IMR-90 (cell line): ENCODE results near the gene TGFBR1. TPM values are rescaled to one million over a fixed set of nuclear protein-coding genes. Genes with fewer than 3 reads are reported as not detected.

Source experiments
- ATAC-seq: fragments of 200-7000 bp; cut with Tn5 transposase; 2 replicates; pipeline ENCODE4 v1.9.1; 2020; ENCODE audit warnings: low read depth, mild to moderate bottlenecking, moderate library complexity
- BruUV-seq: library from RNA; stranded (reverse); fragments of 400-500 nt; replicated peaks from 2 replicates; lab custom pipeline; 2021; lab: Mats Ljungman, UMichigan
- CTCF ChIA-PET: fragments of 300-600 bp; formaldehyde crosslinking; extraction: SDS; loops from one replicate; lab custom pipeline; 2021; ENCODE audit warnings: antibody characterized with exemption; lab: Yijun Ruan, JAX
- POLR2A ChIA-PET: fragments of 300-600 bp; sonication (Branson Sonifier 250); formaldehyde crosslinking; loops from one replicate; lab custom pipeline; 2022; ENCODE audit warnings: antibody characterized with exemption; ENCODE audit not compliant: unreplicated experiment; lab: Charles Lee
- DNase-seq: peaks from one replicate; pipeline ENCODE4 v3.0.0; 2013
- H2AFZ ChIP-seq: replicated peaks from 2 replicates; pipeline ENCODE3; 2013; ENCODE audit warnings: low read length, mild to moderate bottlenecking; ENCODE audit not compliant: poor library complexity
- H2AK5ac ChIP-seq: 2 replicates; pipeline ENCODE4 v1.6.1; 2013; ENCODE audit warnings: low read depth, low read length, inconsistent platforms
- H2AK9ac ChIP-seq: replicated peaks from 2 replicates; pipeline ENCODE3; 2013; ENCODE audit warnings: mild to moderate bottlenecking, low read depth, low read length, moderate library complexity; ENCODE audit not compliant: poor library complexity
- H2BK120ac ChIP-seq: 2 replicates; pipeline ENCODE4 v1.6.1; 2013; ENCODE audit warnings: low read depth, low read length, inconsistent platforms
- H2BK15ac ChIP-seq: 3 replicates; pipeline ENCODE4 v1.6.1; 2013; ENCODE audit warnings: low read depth, low read length, inconsistent platforms
- H2BK20ac ChIP-seq: 2 replicates; pipeline ENCODE4 v1.6.1; 2013; ENCODE audit warnings: low read depth, mild to moderate bottlenecking, inconsistent platforms, low read length, moderate library complexity
- H2BK5ac ChIP-seq: 2 replicates; pipeline ENCODE4 v1.6.1; 2013; ENCODE audit warnings: mild to moderate bottlenecking, low read depth, low read length, inconsistent platforms; ENCODE audit not compliant: poor library complexity, severe bottlenecking
- H3K14ac ChIP-seq: replicated peaks from 2 replicates; pipeline ENCODE4 v1.6.1; 2013; ENCODE audit warnings: low read depth, low read length, inconsistent platforms
- H3K18ac ChIP-seq: 2 replicates; pipeline ENCODE4 v1.6.1; 2013; ENCODE audit warnings: low read depth, low read length, control low read depth
- H3K23ac ChIP-seq: 2 replicates; pipeline ENCODE4 v1.6.1; 2013; ENCODE audit warnings: low read depth, low read length, inconsistent platforms
- H3K27ac ChIP-seq: 2 replicates; pipeline ENCODE4 v1.5.1; 2013; ENCODE audit warnings: mild to moderate bottlenecking, control low read depth, low read length; ENCODE audit not compliant: insufficient read depth
- H3K27me3 ChIP-seq: 2 replicates; pipeline ENCODE4 v1.6.1; 2013; ENCODE audit warnings: low read length; ENCODE audit not compliant: control insufficient read depth, insufficient read depth
- H3K36me3 ChIP-seq: 2 replicates; pipeline ENCODE4 v1.6.1; 2013; ENCODE audit warnings: low read length, mixed read lengths; ENCODE audit not compliant: control insufficient read depth, insufficient read depth
- H3K4ac ChIP-seq: 2 replicates; pipeline ENCODE4 v1.6.1; 2013; ENCODE audit warnings: low read depth, low read length, inconsistent platforms
- H3K4me1 ChIP-seq: 2 replicates; pipeline ENCODE4 v1.6.1; 2013; ENCODE audit warnings: low read length, mixed read lengths; ENCODE audit not compliant: control insufficient read depth, insufficient read depth
- H3K4me2 ChIP-seq: 2 replicates; pipeline ENCODE4 v1.6.1; 2013; ENCODE audit warnings: low read depth, mild to moderate bottlenecking, control low read depth, low read length, moderate library complexity
- H3K4me3 ChIP-seq: 2 replicates; pipeline ENCODE4 v1.5.1; 2013; ENCODE audit warnings: low read depth, mild to moderate bottlenecking, control low read depth, low read length, moderate library complexity; ENCODE audit not compliant: insufficient read depth
- H3K56ac ChIP-seq: 2 replicates; pipeline ENCODE4 v1.6.1; 2013; ENCODE audit warnings: low read length, inconsistent platforms; ENCODE audit not compliant: insufficient read depth; ENCODE audit errors: extremely low read depth
- H3K79me1 ChIP-seq, 2 experiments: 2 replicates each; pipeline ENCODE4 v1.6.1; 2013; ENCODE audit warnings: low read length in 2 of 2, inconsistent platforms in 1 of 2, low read depth in 1 of 2
- H3K9ac ChIP-seq: 2 replicates; pipeline ENCODE4 v1.6.1; 2013; ENCODE audit warnings: low read depth, low read length, control low read depth
- H3K9me1 ChIP-seq: 2 replicates; pipeline ENCODE4 v1.6.1; 2013; ENCODE audit warnings: low read length, inconsistent platforms; ENCODE audit not compliant: insufficient read depth
- H3K9me3 ChIP-seq: 2 replicates; pipeline ENCODE4 v1.6.1; 2013; ENCODE audit warnings: low read length; ENCODE audit not compliant: control insufficient read depth, insufficient read depth
- H4K20me1 ChIP-seq: 2 replicates; pipeline ENCODE4 v1.6.1; 2013; ENCODE audit warnings: low read length, inconsistent platforms; ENCODE audit not compliant: insufficient read depth
- H4K5ac ChIP-seq: 2 replicates; pipeline ENCODE4 v1.6.1; 2013; ENCODE audit warnings: mild to moderate bottlenecking, low read depth, low read length, control low read depth
- H4K8ac ChIP-seq, 2 experiments: 2 replicates each; pipeline ENCODE4 v1.6.1; 2013; ENCODE audit warnings: low read depth in 2 of 2, low read length in 2 of 2, control low read depth in 1 of 2, inconsistent platforms in 1 of 2
- H4K91ac ChIP-seq: 2 replicates; pipeline ENCODE4 v1.6.1; 2013; ENCODE audit warnings: low read depth, low read length, inconsistent platforms; ENCODE audit not compliant: insufficient read depth
- BHLHE40 ChIP-seq: fragments of 150-350 bp; IDR thresholded peaks from 2 replicates; pipeline ENCODE4 v1.6.1; 2016; ENCODE audit warnings: mild to moderate bottlenecking, low read depth, low read length
- CEBPB ChIP-seq: IDR thresholded peaks from 2 replicates; pipeline ENCODE4 v1.6.1; 2012; ENCODE audit warnings: low read depth, low read length, improper control_type of control experiment
- CHD1 ChIP-seq: IDR thresholded peaks from 2 replicates; pipeline ENCODE4 v1.6.1; 2012; ENCODE audit warnings: low read depth, low read length, improper control_type of control experiment
- FOS ChIP-seq: fragments of 150-350 bp; IDR thresholded peaks from 2 replicates; pipeline ENCODE4 v1.6.1; 2016; ENCODE audit warnings: low read depth, low read length
- MAFK ChIP-seq: IDR thresholded peaks from 2 replicates; pipeline ENCODE4 v1.6.1; 2012; ENCODE audit warnings: low read depth, low read length, improper control_type of control experiment
- MXI1 ChIP-seq: IDR thresholded peaks from 2 replicates; pipeline ENCODE4 v1.6.1; 2012; ENCODE audit warnings: low read depth, mild to moderate bottlenecking, low read length, moderate library complexity, borderline replicate concordance
- NFE2L2 ChIP-seq: fragments of 150-350 bp; IDR thresholded peaks from 2 replicates; pipeline ENCODE4 v1.6.1; 2016; ENCODE audit warnings: low read depth, mild to moderate bottlenecking, low read length
- RAD21 ChIP-seq: IDR thresholded peaks from 2 replicates; pipeline ENCODE4 v1.6.1; 2012; ENCODE audit warnings: low read length, improper control_type of control experiment
- RFX5 ChIP-seq: IDR thresholded peaks from 2 replicates; pipeline ENCODE4 v1.8.0; 2012; ENCODE audit warnings: low read depth, mild to moderate bottlenecking, low read length, moderate library complexity
- SMC3 ChIP-seq: fragments of 150-350 bp; IDR thresholded peaks from 2 replicates; pipeline ENCODE4 v1.6.1; 2016; ENCODE audit warnings: low read depth, mild to moderate bottlenecking, antibody characterized with exemption, low read length, moderate library complexity
- WGBS, 2 experiments: methylation state at CpG; one replicate each; pipeline versions ENCODE4 v1.1.5 to v1.1.7; 2013; ENCODE audit warnings: missing lambda C conversion rate in 2 of 2; ENCODE audit not compliant: insufficient read length in 1 of 2; ENCODE audit errors: extremely low coverage in 2 of 2; 5-methylcytosine and 5-hydroxymethylcytosine counted together
- dilution Hi-C: fragments of 300-500 bp; cut with HindIII; formaldehyde crosslinking; loops from one replicate; pipeline ENCODE4 v1.14.3; 2018; ENCODE audit warnings: low sequenced_read_pairs; ENCODE audit not compliant: unreplicated experiment
- in situ Hi-C: fragments of 300-500 bp; cut with MboI; formaldehyde crosslinking; loops from 3 replicates; pipeline ENCODE4 v1.14.3; 2019; ENCODE audit warnings: low sequenced_read_pairs, inconsistent platforms, mixed read lengths
- intact Hi-C: fragments of 100-400 bp; cut with micrococcal nuclease; formaldehyde crosslinking; loops from 2 replicates; pipeline ENCODE4 v1.10.0; 2022
- polyA plus RNA-seq, 3 experiments: library from polyadenylated mRNA; depleted of rRNA; stranded (reverse); fragments of >200 nt; gene quantifications; 2 replicates each; pipeline ENCODE4 v1.2.3, GENCODE V29; 2012; ENCODE audit warnings: low replicate concordance in 1 of 3
- total RNA-seq: library from RNA; depleted of rRNA; stranded (reverse); fragments of >200 nt; gene quantifications from 2 replicates; pipeline ENCODE4 v1.2.3, GENCODE V29; 2012
- TF ChIP-seq, protein P1 (sequence below): conservative IDR thresholded peaks from 2 replicates; pipeline ENCODE4 v1.5.1; 2012; ENCODE audit warnings: mild to moderate bottlenecking, low read depth, low read length, improper control_type of control experiment

Gene TGFBR1
- total and polyA plus RNA-seq, 2 of the 4 experiments (the other 2 are of a cell fraction) = 15.1 to 75.3 TPM

DNA sequence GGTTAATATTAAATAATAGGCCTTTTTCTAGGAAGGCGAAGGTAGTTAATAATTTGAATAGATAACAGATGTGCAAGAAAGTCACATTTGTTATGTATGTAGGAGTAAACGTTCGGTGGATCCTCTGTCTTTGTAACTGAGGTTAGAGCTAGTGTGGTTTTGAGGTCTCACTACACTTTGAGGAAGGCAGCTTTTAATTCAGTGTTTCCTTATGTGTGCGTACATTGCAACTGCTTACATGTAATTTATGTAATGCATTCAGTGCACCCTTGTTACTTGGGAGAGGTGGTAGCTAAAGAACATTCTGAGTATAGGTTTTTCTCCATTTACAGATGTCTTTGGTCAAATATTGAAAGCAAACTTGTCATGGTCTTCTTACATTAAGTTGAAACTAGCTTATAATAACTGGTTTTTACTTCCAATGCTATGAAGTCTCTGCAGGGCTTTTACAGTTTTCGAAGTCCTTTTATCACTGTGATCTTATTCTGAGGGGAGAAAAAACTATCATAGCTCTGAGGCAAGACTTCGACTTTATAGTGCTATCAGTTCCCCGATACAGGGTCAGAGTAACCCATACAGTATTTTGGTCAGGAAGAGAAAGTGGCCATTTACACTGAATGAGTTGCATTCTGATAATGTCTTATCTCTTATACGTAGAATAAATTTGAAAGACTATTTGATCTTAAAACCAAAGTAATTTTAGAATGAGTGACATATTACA is 45.7 kb downstream of the TGFBR1 start:
- peaks cover 11% of the 10 kb centered on the region for H3K4me1 ChIP-seq
- H2AFZ ChIP-seq = no peak overlapping the region
- no peak overlapping the region for H3K4me3 ChIP-seq
- H2BK20ac ChIP-seq = no peak overlapping the region
- ChIA-PET CTCF (interaction anchor here (1.0 to 1.3 kb wide), 2 partner anchors 10 to 13 kb away, joined by 3 to 6 read pairs; no protein-coding TSS in a partner anchor), POLR2A (interaction anchor here (0.8 kb wide), 1 partner anchor 12 kb away, joined by 3 read pairs; no protein-coding TSS in a partner anchor)
- in situ Hi-C loops = no loop called here
- no peaks in the 10 kb centered on the region for H3K27me3 ChIP-seq
- H3K9me3 ChIP-seq = no peaks in the 10 kb centered on the region
- no peak overlapping the region for H2BK5ac ChIP-seq
- no peak for DNase-seq
- no peak overlapping the region for H2BK15ac ChIP-seq
- H3K23ac ChIP-seq = no peak overlapping the region
- no peak overlapping the region for H3K56ac ChIP-seq
- dilution Hi-C loops = no loop called here
- BruUV-seq = no TSS peak
- H4K8ac ChIP-seq = no peak overlapping the region
- TF ChIP-seq FOS = no peak
- no peak for TF ChIP-seq NFE2L2
- no peak for TF ChIP-seq CHD1
- TF ChIP-seq MAFK = no peak
- no peak for TF ChIP-seq RAD21
- no peak for TF ChIP-seq SMC3
- TF ChIP-seq, protein P1, sequence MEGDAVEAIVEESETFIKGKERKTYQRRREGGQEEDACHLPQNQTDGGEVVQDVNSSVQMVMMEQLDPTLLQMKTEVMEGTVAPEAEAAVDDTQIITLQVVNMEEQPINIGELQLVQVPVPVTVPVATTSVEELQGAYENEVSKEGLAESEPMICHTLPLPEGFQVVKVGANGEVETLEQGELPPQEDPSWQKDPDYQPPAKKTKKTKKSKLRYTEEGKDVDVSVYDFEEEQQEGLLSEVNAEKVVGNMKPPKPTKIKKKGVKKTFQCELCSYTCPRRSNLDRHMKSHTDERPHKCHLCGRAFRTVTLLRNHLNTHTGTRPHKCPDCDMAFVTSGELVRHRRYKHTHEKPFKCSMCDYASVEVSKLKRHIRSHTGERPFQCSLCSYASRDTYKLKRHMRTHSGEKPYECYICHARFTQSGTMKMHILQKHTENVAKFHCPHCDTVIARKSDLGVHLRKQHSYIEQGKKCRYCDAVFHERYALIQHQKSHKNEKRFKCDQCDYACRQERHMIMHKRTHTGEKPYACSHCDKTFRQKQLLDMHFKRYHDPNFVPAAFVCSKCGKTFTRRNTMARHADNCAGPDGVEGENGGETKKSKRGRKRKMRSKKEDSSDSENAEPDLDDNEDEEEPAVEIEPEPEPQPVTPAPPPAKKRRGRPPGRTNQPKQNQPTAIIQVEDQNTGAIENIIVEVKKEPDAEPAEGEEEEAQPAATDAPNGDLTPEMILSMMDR = no peak
- no peak for TF ChIP-seq CEBPB
- TF ChIP-seq BHLHE40 = no peak
- TF ChIP-seq MXI1 = no peak
- no peak for TF ChIP-seq RFX5
- H2AK5ac ChIP-seq = no peak overlapping the region
- no peak overlapping the region for H3K4ac ChIP-seq
- no peak overlapping the region for H3K4me2 ChIP-seq
- no peak overlapping the region; the same call in 1 of the 2 replicates for H3K9ac ChIP-seq
- no peak overlapping the region for H3K14ac ChIP-seq
- intact Hi-C loops = loop anchor here (1.0 kb wide), 1 partner anchor 12 kb away; no protein-coding TSS in a partner anchor
- H4K91ac ChIP-seq = no peak overlapping the region
- no peaks in the 10 kb centered on the region for H3K9me1 ChIP-seq
- peaks cover 41% of the 10 kb centered on the region for H3K36me3 ChIP-seq
- H3K27ac ChIP-seq = no peak overlapping the region
- H2AK9ac ChIP-seq = no peak overlapping the region
- peaks cover 5 to 6% of the 10 kb centered on the region in 2 experiments; a peak in 2 of 4 replicates for H3K79me1 ChIP-seq
- no peaks in the 10 kb centered on the region; the same call in 1 of the 2 replicates for H4K20me1 ChIP-seq
- H2BK120ac ChIP-seq = no peak overlapping the region
- WGBS, 2 experiments = 100% methylated on average over 1 of the region's 8 CpGs; no CpG with 5 or more reads in 1 of the 2 experiments
- ATAC-seq = no peak
- H4K5ac ChIP-seq = no peak overlapping the region
- no peak overlapping the region for H3K18ac ChIP-seq
